ENCODE data around the gene ATG9A. TPM values are rescaled to one million over a fixed set of nuclear protein-coding genes. Genes with fewer than 3 reads are reported as not detected.

ATG9A gene
- total RNA-seq, 1 donor from 2014 or later, result 40.6 TPM

DNA sequence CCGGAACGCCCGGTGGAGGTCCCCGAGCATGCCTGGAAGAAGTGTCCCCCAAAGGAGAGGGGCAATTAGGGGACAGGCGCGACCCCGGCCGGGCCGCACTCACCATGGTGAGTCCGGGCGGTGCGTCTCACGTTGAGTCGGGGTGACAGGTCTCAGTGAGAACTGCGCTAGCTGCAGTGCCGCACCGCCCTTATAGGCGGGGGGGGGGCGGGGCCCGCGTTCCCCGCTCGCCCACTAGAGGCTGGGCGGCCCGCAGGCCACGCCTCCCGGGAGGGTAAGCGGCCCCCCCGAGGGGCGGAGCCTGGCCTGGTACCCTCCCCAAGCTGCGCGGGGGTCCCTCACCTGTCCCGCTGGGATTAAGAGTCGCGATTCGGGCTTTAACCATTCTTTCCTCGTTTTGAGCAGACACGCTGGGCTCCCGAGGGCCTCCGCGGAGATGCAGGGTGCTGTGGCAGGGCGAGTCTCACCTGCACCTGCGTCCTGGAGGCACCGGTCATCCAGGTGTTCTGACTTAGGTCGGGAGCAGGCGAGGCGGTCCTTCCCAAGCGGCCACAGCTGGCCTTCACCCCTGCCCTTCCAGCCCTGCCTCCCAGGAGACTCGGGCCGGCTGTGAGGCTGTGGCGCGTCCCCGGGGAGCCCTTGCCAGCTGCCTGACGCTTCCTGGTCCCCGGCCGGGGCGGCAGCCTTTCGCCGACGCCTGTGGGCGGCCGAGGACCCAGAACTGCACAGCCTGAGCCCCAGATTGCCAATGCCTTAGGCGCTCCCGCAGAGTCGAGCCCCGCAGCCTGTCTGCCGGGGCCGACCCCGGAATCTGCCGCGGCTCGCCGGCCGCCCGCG, 24.5 kb upstream of the ATG9A start, which contains the start of gene TUBA4A:
TUBA4A (minus strand) TSS at position 166 of the 837 bp plus-strand sequence; CDS start at position 106, 60 bp downstream.
- Mint-ChIP-seq H3K9me3 (no peaks in the 10 kb centered on the region), H3K27ac (no peak within 1 kb of the TSS), H3K4me3 (peak within 1 kb of the TSS; percentile 57)

DNA sequence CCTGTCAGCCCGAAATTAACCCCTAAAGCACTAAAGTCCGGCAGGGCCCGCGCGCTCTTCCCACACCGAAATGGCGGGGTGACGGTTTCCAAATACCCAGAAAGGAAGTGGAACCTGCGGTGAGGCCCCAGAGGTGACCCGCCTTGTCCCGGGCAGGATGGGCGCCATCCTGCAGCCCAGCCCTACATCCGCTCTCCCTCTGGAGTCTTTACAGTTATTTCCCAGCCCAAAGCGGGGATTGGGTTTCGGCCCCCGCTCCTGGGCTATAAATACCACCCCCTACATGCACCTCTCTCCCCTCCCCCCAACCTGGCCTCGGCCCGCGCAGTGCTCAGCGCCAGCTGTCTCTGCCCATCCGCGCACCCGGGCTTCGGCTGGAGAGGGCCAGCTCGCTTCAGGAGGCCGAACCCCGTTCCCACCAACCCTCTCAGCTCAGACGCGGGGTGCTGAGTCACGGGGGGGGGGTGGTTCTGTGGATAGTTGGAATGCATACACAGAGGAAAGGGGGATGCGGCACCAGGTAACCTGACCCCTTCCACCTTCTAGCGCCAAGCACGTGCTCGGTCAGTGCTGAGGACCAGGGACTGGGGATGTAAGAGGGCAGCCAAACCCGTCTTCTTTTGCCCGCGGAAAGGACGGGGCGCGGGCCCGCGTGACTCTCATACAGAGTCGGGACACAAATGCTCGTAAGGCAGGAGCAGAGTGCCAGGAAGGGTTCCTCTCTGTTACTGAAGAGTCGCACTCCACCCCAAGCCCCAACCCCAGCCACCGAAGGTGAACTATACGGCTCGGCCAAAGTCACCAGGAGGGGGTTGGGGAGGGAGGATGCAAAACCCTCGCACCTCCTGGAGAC, 23.7 kb upstream of the ATG9A start, which contains the start of gene TUBA4B:
TUBA4B (plus strand) TSS at position 344 of the 853 bp plus-strand sequence; CDS start at position 509, 165 bp downstream.
- H3K27me3 Mint-ChIP-seq (ENCODE audit: low read depth), result peaks cover 67% of the 10 kb centered on the region
- H3K27ac Mint-ChIP-seq, result no peak within 1 kb of the TSS
- TF ChIP-seq, protein P1, sequence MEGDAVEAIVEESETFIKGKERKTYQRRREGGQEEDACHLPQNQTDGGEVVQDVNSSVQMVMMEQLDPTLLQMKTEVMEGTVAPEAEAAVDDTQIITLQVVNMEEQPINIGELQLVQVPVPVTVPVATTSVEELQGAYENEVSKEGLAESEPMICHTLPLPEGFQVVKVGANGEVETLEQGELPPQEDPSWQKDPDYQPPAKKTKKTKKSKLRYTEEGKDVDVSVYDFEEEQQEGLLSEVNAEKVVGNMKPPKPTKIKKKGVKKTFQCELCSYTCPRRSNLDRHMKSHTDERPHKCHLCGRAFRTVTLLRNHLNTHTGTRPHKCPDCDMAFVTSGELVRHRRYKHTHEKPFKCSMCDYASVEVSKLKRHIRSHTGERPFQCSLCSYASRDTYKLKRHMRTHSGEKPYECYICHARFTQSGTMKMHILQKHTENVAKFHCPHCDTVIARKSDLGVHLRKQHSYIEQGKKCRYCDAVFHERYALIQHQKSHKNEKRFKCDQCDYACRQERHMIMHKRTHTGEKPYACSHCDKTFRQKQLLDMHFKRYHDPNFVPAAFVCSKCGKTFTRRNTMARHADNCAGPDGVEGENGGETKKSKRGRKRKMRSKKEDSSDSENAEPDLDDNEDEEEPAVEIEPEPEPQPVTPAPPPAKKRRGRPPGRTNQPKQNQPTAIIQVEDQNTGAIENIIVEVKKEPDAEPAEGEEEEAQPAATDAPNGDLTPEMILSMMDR (IDR thresholded peaks at IDR 0.05; ENCODE audit: unreplicated experiment), result no peak
- no peaks in the 10 kb centered on the region for H3K9me3 Mint-ChIP-seq
- DNase-seq (ENCODE audit: low spot score in 2 of 2, unreplicated experiment in 2 of 2), result no peak
- H3K36me3 Mint-ChIP-seq, result no peaks in the 10 kb centered on the region
- peaks cover 28% of the 10 kb centered on the region for H3K4me1 Mint-ChIP-seq
- H3K4me3 Mint-ChIP-seq, result peak within 1 kb of the TSS; percentile 57

More for the DNA sequence above, 24.5 kb upstream of the ATG9A start, which contains the start of gene TUBA4A:
- Mint-ChIP-seq H3K36me3 (no peaks in the 10 kb centered on the region), H3K4me1 (peaks cover 25% of the 10 kb centered on the region), H3K27me3 (ENCODE audit: low read depth) (peaks cover 75% of the 10 kb centered on the region)
- TF ChIP-seq, protein P1 (IDR thresholded peaks at IDR 0.05; ENCODE audit: unreplicated experiment), result no peak
- DNase-seq (ENCODE audit: low spot score in 2 of 2, unreplicated experiment in 2 of 2), result peak in 1 of 2 experiments; percentile 58

DNA sequence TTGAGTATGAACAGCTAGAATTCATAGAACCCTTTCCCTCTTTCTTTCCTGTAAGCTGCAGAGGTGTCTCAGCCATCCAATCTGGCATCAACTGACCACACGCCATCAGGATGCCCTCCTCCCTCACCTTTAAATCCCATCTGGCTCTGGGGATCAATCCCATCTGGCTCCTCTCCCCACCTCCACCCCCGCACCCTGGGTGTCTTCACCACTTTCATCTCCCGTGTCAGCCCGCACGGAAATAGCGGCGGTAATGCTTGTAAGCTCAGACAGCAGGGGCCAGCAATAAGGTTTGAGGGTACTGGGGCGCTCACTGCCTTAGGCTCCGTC, 23.1 kb upstream of the ATG9A start:
- no peaks in the 10 kb centered on the region for H3K9me3 Mint-ChIP-seq
- no peaks in the 10 kb centered on the region for H3K36me3 Mint-ChIP-seq
- TF ChIP-seq, protein P1 (IDR thresholded peaks at IDR 0.05; ENCODE audit: unreplicated experiment), result no peak
- H3K27me3 Mint-ChIP-seq (ENCODE audit: low read depth), result peaks cover 66% of the 10 kb centered on the region
- peaks cover 28% of the 10 kb centered on the region for H3K4me1 Mint-ChIP-seq
- DNase-seq (ENCODE audit: low spot score in 2 of 2, unreplicated experiment in 2 of 2), result no peak
- no peak overlapping the region for H3K4me3 Mint-ChIP-seq
- H3K27ac Mint-ChIP-seq, result no peak overlapping the region

DNA sequence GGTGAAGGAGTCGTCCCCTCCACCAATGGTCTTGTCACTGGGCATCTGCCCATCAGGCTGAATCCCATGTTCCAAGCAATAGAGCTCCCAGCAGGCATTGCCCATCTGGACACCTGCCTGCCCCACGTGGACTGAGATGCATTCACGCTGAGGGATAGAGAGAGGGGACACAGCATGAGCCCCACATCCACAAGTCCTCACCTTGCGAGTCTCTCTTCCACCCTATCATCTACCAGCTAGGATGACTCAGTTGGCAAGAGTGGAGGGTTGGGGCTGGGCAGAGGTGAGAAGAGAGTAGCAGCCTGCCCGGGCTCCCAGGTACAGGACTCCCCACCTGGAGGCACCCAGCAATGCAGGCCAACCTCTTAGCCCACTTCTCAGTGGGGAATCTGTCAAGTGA, 22.6 kb upstream of the ATG9A start:
- Mint-ChIP-seq H3K4me1 (peaks cover 28% of the 10 kb centered on the region), H3K27me3 (ENCODE audit: low read depth) (peaks cover 66% of the 10 kb centered on the region), H3K4me3 (no peak overlapping the region), H3K9me3 (no peaks in the 10 kb centered on the region), H3K27ac (no peak overlapping the region), H3K36me3 (no peaks in the 10 kb centered on the region)
- DNase-seq (ENCODE audit: low spot score in 2 of 2, unreplicated experiment in 2 of 2), result no peak
- TF ChIP-seq, protein P1 (IDR thresholded peaks at IDR 0.05; ENCODE audit: unreplicated experiment), result no peak

DNA sequence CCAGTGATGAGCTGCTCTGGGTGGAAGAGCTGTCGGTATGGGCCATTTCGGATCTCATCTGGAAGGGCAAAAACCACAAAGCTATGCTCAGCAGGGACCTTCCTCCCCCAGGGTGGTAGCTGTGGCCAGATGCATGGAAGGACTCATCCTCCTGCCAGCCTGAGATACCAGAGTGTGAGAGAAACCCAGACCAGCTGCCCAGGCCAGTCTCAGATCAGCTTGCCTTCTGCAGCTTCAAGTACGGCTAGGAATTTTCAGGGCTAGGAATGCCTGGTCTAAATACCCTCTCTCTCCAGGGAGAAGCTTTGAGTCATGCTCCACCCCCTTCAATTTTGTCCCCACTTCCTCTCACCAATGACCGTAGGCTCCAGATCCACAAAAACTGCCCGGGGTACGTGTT, 22.2 kb upstream of the ATG9A start:
- H3K9me3 Mint-ChIP-seq, result no peaks in the 10 kb centered on the region
- no peak overlapping the region for H3K4me3 Mint-ChIP-seq
- H3K27ac Mint-ChIP-seq, result no peak overlapping the region
- no peak for DNase-seq (ENCODE audit: low spot score in 2 of 2, unreplicated experiment in 2 of 2)
- H3K27me3 Mint-ChIP-seq (ENCODE audit: low read depth), result peaks cover 65% of the 10 kb centered on the region
- TF ChIP-seq, protein P1 (IDR thresholded peaks at IDR 0.05; ENCODE audit: unreplicated experiment), result no peak
- no peaks in the 10 kb centered on the region for H3K36me3 Mint-ChIP-seq
- H3K4me1 Mint-ChIP-seq, result peaks cover 28% of the 10 kb centered on the region
